IPS-15b (cell line): ENCODE results near the gene COPS9.

Source experiments
- H3K27me3 ChIP-seq: one replicate; pipeline ENCODE4 v1.6.1; 2013; ENCODE audit warnings: low read length; ENCODE audit not compliant: control insufficient read depth, insufficient read depth
- H3K36me3 ChIP-seq: one replicate; pipeline ENCODE4 v1.6.1; 2013; ENCODE audit warnings: low read length; ENCODE audit not compliant: control insufficient read depth, insufficient read depth
- H3K4me1 ChIP-seq: one replicate; pipeline ENCODE4 v1.6.1; 2013; ENCODE audit warnings: mild to moderate bottlenecking, low read length; ENCODE audit not compliant: control insufficient read depth, insufficient read depth
- H3K4me3 ChIP-seq: one replicate; pipeline ENCODE4 v1.5.1; 2013; ENCODE audit warnings: low read depth, low read length
- H3K9ac ChIP-seq: one replicate; pipeline ENCODE4 v1.6.1; 2013; ENCODE audit warnings: low read depth, mild to moderate bottlenecking, low read length
- H3K9me3 ChIP-seq: one replicate; pipeline ENCODE4 v1.6.1; 2013; ENCODE audit warnings: mild to moderate bottlenecking, low read length; ENCODE audit not compliant: control insufficient read depth, insufficient read depth

The COPS9 gene

DNA sequence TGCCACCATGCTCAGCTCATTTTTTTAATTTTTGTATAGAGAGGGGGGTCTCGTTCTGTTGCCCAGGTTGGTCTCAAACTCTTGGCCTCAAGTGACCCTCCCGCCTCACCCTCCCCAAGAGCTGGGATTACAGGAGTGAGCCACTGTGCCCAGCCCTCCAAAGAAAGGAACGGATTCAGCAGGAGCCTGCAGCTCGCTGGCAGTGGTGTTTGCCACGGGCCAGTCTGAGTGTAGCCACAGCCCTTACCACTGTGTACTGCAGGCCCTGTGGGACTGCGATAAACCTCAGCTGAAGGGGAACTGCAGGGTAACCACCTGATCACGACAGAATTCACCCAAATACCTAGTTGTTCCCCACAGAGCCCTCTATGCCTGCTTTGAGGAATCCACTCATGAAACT lies 6.8 kb downstream of the COPS9 start:
- Histone ChIP-seq H3K4me1 (no peaks in the 10 kb centered on the region), H3K4me3 (no peak overlapping the region), H3K36me3 (peaks cover 49% of the 10 kb centered on the region), H3K27me3 (no peaks in the 10 kb centered on the region), H3K9ac (no peak overlapping the region), H3K9me3 (no peaks in the 10 kb centered on the region)

GRCh38 chr2:240128608-240129145 lies 7.4 kb downstream of the COPS9 start:
- H3K4me1 ChIP-seq, result no peaks in the 10 kb centered on the region
- H3K9ac ChIP-seq, result no peak overlapping the region
- H3K9me3 ChIP-seq, result no peaks in the 10 kb centered on the region
- H3K36me3 ChIP-seq, result peaks cover 49% of the 10 kb centered on the region
- no peaks in the 10 kb centered on the region for H3K27me3 ChIP-seq
- no peak overlapping the region for H3K4me3 ChIP-seq

DNA sequence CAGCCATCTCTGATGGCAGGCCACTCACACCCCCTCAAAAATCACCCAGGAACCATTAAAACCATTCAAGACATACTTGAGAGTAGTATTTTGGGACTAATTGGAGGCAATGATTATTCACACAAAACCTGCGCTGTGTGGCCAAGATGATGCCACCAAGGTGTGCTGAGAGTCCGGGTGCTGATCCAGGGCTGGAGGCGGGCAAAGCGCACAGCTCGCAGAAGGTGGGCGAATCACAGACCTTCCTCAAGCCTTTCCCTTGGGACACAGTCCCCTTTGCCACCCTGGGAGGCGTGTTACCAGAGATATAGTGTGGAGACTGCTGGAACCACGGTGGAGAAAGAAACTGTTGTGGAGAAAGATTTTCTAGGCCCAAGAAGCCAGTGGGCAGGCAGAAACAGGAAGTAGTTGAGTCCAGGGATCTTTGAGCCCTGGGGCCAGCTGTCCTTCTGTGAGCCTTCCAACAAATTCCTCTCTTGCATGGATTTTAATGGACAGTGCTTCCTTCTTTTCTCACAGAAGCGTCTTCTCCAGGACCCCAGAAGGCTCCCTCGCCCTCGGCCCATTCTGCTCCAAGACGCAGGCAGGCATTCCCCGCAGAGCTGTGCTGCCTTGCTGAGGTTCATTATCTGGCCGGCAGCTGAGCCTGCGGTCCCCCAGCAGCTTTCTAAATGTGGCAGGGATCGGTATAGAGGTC lies 8.0 kb downstream of the COPS9 start:
- Histone ChIP-seq H3K4me1 (no peaks in the 10 kb centered on the region), H3K9me3 (no peaks in the 10 kb centered on the region), H3K36me3 (peaks cover 49% of the 10 kb centered on the region), H3K4me3 (no peak overlapping the region), H3K27me3 (no peaks in the 10 kb centered on the region), H3K9ac (no peak overlapping the region)

DNA sequence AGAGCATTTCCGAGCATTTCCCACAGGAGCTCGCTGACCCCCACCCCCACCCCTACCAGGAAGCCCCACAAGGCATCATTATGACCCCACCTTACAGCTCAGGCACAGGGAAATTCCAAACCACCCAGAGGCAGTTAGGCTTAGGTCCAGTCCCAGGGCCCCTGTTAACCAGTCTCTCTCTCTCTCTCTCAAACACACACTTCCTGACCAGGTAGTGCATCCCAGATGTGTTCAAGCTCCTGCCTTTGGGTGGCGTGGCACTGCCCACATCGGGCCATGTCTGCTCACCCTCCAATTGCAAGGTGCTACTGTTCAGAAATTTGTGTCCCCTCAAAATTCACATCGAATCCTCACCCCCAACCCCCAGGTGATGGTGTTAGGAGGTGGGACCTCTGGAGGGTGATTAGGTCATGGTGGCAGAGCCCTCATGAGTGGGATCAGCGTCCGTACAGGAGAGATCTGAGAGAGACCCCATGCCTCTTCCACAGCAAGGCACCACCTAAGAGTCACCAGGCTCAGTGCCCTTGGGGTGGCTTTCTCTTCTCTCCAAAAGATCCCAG lies 8.8 kb downstream of the COPS9 start:
- H3K4me1 ChIP-seq, result no peaks in the 10 kb centered on the region
- peaks cover 44% of the 10 kb centered on the region for H3K36me3 ChIP-seq
- H3K9me3 ChIP-seq, result no peaks in the 10 kb centered on the region
- H3K4me3 ChIP-seq, result no peak overlapping the region
- no peak overlapping the region for H3K9ac ChIP-seq
- H3K27me3 ChIP-seq, result no peaks in the 10 kb centered on the region

DNA sequence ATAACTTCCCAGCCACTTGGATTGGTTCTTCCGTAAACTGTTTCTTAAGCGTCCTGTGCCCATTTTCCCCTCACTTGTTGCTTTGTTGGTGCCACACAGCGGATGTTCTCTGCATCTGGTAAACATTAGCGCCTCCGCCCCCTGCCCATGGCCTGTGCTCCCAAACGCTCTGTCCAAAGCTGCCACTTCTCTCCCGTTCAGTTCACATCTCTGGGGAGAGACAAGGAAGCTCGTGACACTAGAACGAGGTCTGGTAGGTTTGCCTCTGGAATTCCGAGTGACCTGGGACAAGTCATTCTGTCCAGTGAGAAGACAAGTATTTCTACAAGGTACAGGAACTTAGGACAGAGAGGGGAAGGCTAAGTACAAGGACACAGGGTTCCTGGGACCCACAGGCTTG lies 9.4 kb downstream of the COPS9 start:
- Histone ChIP-seq H3K9ac (no peak overlapping the region), H3K4me3 (no peak overlapping the region), H3K36me3 (peaks cover 39% of the 10 kb centered on the region), H3K4me1 (no peaks in the 10 kb centered on the region), H3K9me3 (no peaks in the 10 kb centered on the region), H3K27me3 (no peaks in the 10 kb centered on the region)

DNA sequence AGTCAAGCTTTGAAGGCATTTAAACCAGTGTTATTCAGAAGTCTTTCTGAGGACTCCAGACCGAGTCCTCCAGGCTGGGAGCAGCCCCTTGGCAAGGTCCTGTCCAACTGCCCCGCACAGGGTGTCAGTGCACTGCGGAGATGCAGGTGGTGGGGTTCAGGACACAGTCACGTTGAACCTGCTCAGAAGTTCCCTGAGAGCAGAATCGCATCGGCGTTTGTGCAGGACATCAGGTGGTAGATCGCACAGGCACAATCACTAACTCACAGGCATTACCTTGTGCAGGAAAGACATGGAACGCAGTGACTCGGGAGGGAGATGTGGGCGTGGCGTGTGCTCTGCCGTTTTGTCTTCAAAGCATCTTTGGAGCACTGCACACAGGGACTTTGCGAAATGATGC lies 10.4 kb downstream of the COPS9 start:
- no peaks in the 10 kb centered on the region for H3K4me1 ChIP-seq
- no peaks in the 10 kb centered on the region for H3K27me3 ChIP-seq
- H3K9me3 ChIP-seq, result no peaks in the 10 kb centered on the region
- H3K9ac ChIP-seq, result no peak overlapping the region
- H3K36me3 ChIP-seq, result peaks cover 30% of the 10 kb centered on the region
- no peak overlapping the region for H3K4me3 ChIP-seq

GRCh38 chr2:240124651-240125030 lies 11.5 kb downstream of the COPS9 start:
- Histone ChIP-seq H3K9me3 (no peaks in the 10 kb centered on the region), H3K9ac (no peak overlapping the region), H3K36me3 (peaks cover 19% of the 10 kb centered on the region), H3K4me1 (no peaks in the 10 kb centered on the region), H3K27me3 (no peaks in the 10 kb centered on the region), H3K4me3 (no peak overlapping the region)

- H3K4me3 ChIP-seq, result no peak overlapping the region
- no peaks in the 10 kb centered on the region for H3K9me3 ChIP-seq
- no peaks in the 10 kb centered on the region for H3K27me3 ChIP-seq
- H3K36me3 ChIP-seq, result peaks cover 13% of the 10 kb centered on the region
- H3K9ac ChIP-seq, result no peak overlapping the region
- H3K4me1 ChIP-seq, result no peaks in the 10 kb centered on the region
Observed at GRCh38 chr2:240123821-240124650, 12.1 kb downstream of the COPS9 start.

DNA sequence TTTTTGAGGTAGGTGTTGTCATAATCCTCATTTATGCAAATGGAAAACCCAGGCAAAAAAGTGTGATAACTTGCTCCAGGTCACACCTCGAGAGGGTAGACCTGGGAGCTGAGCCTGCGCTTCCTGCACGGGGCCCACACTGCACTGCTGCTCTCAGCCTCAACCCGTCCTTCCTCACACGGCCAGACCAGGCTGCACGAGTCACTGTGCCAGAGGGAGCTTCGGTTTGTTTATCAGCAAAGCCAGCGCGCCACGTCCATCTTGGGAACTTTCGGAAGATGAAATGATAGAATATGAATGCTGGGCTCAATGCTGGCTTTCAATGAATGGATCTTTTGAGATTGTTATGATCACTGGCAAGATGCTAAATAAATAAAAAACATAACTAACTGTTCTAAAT lies 14.4 kb downstream of the COPS9 start:
- H3K9ac ChIP-seq, result no peak overlapping the region
- H3K4me1 ChIP-seq, result no peaks in the 10 kb centered on the region
- no peaks in the 10 kb centered on the region for H3K9me3 ChIP-seq
- peaks cover 5% of the 10 kb centered on the region for H3K36me3 ChIP-seq
- no peak overlapping the region for H3K4me3 ChIP-seq
- no peaks in the 10 kb centered on the region for H3K27me3 ChIP-seq

GRCh38 chr2:240121190-240121589 lies 14.9 kb downstream of the COPS9 start:
- Histone ChIP-seq H3K4me1 (no peaks in the 10 kb centered on the region), H3K9me3 (no peaks in the 10 kb centered on the region), H3K36me3 (peaks cover under 1% of the 10 kb centered on the region), H3K9ac (no peak overlapping the region), H3K27me3 (no peaks in the 10 kb centered on the region), H3K4me3 (no peak overlapping the region)

- Histone ChIP-seq H3K9me3 (no peaks in the 10 kb centered on the region), H3K4me1 (no peaks in the 10 kb centered on the region), H3K27me3 (no peaks in the 10 kb centered on the region), H3K36me3 (no peaks in the 10 kb centered on the region), H3K4me3 (no peak overlapping the region), H3K9ac (no peak overlapping the region)
Observed at GRCh38 chr2:240114233-240114632, 21.9 kb downstream of the COPS9 start.
